Loucy (cell line): ENCODE measurements around the gene SLC9A3.

Experiments used
- H2AFZ ChIP-seq: fragments of 200-600 bp; sonication (generic); 2 replicates; pipeline ENCODE4 v1.6.0; 2016; ENCODE audit warnings: antibody characterized with exemption, mild to moderate bottlenecking, low read length, moderate library complexity
- H3F3A ChIP-seq: fragments of 200-600 bp; 2 replicates; pipeline ENCODE4 v1.6.0; 2016; ENCODE audit warnings: antibody characterized with exemption, low read depth, mild to moderate bottlenecking
- H3K27me3 ChIP-seq: fragments of 200-600 bp; sonication (generic); 2 replicates; pipeline ENCODE4 v1.6.1; 2014; ENCODE audit warnings: low read length, mild to moderate bottlenecking; ENCODE audit not compliant: insufficient read depth, poor library complexity, severe bottlenecking
- H3K36me3 ChIP-seq: fragments of 200-600 bp; sonication (generic); 2 replicates; pipeline ENCODE4 v1.6.1; 2016; ENCODE audit warnings: low read length; ENCODE audit not compliant: insufficient read depth
- H3K4me1 ChIP-seq: fragments of 200-600 bp; sonication (generic); 2 replicates; pipeline ENCODE4 v1.5.1; 2014; ENCODE audit warnings: low read length, mild to moderate bottlenecking; ENCODE audit not compliant: insufficient read depth, poor library complexity, severe bottlenecking
- H3K4me2 ChIP-seq: fragments of 200-600 bp; sonication (generic); 2 replicates; pipeline ENCODE4 v1.6.0; 2014; ENCODE audit warnings: antibody characterized with exemption, low read length, low read depth, mild to moderate bottlenecking; ENCODE audit not compliant: poor library complexity, severe bottlenecking
- H3K4me3 ChIP-seq: fragments of 200-600 bp; sonication (generic); 2 replicates; pipeline ENCODE4 v1.5.1; 2014; ENCODE audit warnings: low read length, mild to moderate bottlenecking, mixed read lengths; ENCODE audit not compliant: poor library complexity, severe bottlenecking
- H3K79me2 ChIP-seq: fragments of 200-600 bp; sonication (generic); 2 replicates; pipeline ENCODE4 v1.6.1; 2014; ENCODE audit warnings: low read length; ENCODE audit not compliant: insufficient read depth
- H3K9ac ChIP-seq: fragments of 200-600 bp; sonication (generic); 2 replicates; pipeline ENCODE4 v1.6.0; 2014; ENCODE audit warnings: mild to moderate bottlenecking, low read depth, low read length, moderate library complexity; ENCODE audit not compliant: poor library complexity, severe bottlenecking
- H3K9me2 ChIP-seq: fragments of 200-600 bp; sonication (generic); replicated peaks from 2 replicates; pipeline ENCODE4 v1.6.1; 2016; ENCODE audit warnings: low read depth, low read length, mixed read lengths
- H3K9me3 ChIP-seq: fragments of 200-600 bp; sonication (generic); 2 replicates; pipeline ENCODE4 v1.6.1; 2014; ENCODE audit warnings: mild to moderate bottlenecking, antibody characterized with exemption, low read length, low read depth; ENCODE audit not compliant: insufficient read depth
- H4K20me1 ChIP-seq: fragments of 200-600 bp; sonication (generic); 2 replicates; pipeline ENCODE4 v1.6.0; 2014; ENCODE audit warnings: antibody characterized with exemption, low read length, mild to moderate bottlenecking; ENCODE audit not compliant: insufficient read depth, poor library complexity, severe bottlenecking
- EZH2phosphoT487 ChIP-seq: fragments of 200-600 bp; IDR thresholded peaks from 2 replicates; pipeline ENCODE4 v1.6.1; 2018; ENCODE audit warnings: antibody characterized with exemption, mild to moderate bottlenecking, moderate library complexity, borderline replicate concordance
- TF ChIP-seq, protein P1 (sequence below): fragments of 200-600 bp; sonication (generic); conservative IDR thresholded peaks from 2 replicates; pipeline ENCODE4 v1.5.1; 2014; ENCODE audit warnings: mild to moderate bottlenecking, antibody characterized with exemption, low read length

Gene SLC9A3

DNA sequence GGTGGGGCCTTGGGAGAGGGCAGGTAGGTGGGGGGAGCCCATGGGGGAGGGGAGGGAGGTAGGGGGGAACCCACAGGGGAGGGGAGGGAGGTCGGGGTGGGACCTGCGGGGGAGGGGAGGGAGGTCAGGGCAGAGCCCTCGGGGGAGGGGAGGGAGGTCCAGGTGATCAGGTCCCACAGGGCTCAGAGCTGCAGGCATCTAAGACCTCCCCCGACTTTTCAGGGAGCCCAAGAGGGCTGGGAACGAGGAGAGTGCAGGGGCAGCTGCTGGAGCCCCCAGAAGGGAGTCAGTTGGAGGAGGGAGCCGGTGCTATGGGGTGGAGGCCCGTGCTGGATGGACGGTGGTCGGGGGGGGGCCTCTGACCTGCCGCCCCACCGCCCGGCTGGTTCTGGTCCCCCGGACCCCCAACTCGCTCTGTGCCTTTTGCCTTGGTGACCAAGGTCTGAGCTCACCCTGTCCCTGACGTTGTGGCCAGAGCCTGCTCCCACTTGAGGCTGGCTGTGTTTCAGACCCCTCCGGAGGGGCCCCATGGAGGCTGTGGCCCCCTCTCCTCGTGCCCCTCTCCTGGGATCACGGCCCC is 31.8 kb downstream of the SLC9A3 start:
- H3K79me2 ChIP-seq = no peaks in the 10 kb centered on the region
- H3F3A ChIP-seq = no peaks in the 10 kb centered on the region
- no peak overlapping the region for H2AFZ ChIP-seq
- H3K9me3 ChIP-seq = no peaks in the 10 kb centered on the region
- TF ChIP-seq, protein P1, sequence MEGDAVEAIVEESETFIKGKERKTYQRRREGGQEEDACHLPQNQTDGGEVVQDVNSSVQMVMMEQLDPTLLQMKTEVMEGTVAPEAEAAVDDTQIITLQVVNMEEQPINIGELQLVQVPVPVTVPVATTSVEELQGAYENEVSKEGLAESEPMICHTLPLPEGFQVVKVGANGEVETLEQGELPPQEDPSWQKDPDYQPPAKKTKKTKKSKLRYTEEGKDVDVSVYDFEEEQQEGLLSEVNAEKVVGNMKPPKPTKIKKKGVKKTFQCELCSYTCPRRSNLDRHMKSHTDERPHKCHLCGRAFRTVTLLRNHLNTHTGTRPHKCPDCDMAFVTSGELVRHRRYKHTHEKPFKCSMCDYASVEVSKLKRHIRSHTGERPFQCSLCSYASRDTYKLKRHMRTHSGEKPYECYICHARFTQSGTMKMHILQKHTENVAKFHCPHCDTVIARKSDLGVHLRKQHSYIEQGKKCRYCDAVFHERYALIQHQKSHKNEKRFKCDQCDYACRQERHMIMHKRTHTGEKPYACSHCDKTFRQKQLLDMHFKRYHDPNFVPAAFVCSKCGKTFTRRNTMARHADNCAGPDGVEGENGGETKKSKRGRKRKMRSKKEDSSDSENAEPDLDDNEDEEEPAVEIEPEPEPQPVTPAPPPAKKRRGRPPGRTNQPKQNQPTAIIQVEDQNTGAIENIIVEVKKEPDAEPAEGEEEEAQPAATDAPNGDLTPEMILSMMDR = no peak
- no peak for TF ChIP-seq EZH2phosphoT487
- H4K20me1 ChIP-seq = no peaks in the 10 kb centered on the region
- no peaks in the 10 kb centered on the region for H3K4me1 ChIP-seq
- H3K27me3 ChIP-seq = no peaks in the 10 kb centered on the region
- no peak overlapping the region for H3K4me2 ChIP-seq
- H3K9ac ChIP-seq = no peak overlapping the region
- H3K4me3 ChIP-seq = no peak overlapping the region
- H3K36me3 ChIP-seq = no peaks in the 10 kb centered on the region
- no peaks in the 10 kb centered on the region for H3K9me2 ChIP-seq

DNA sequence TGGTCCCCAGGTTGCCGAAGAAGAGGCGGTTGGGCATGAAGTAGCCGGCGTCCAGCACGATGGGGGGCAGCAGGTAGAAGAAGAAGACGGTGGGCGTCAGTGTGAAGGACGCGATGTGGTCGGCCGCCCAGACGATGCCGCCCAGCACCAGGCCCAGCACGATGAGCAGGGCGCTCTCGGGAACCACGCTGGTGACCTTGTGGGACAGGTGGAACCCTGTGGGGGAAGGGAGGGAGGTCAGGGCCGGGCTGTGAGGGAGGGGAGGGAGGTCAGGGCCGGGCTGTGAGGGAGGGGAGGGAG is 32.4 kb downstream of the SLC9A3 start:
- TF ChIP-seq, protein P1 = no peak
- TF ChIP-seq EZH2phosphoT487 = no peak
- H3K4me3 ChIP-seq = no peak overlapping the region
- no peaks in the 10 kb centered on the region for H3K27me3 ChIP-seq
- H3K4me2 ChIP-seq = no peak overlapping the region
- no peaks in the 10 kb centered on the region for H3K79me2 ChIP-seq
- no peak overlapping the region for H2AFZ ChIP-seq
- H4K20me1 ChIP-seq = no peaks in the 10 kb centered on the region
- H3K4me1 ChIP-seq = no peaks in the 10 kb centered on the region
- no peak overlapping the region for H3K9ac ChIP-seq
- no peaks in the 10 kb centered on the region for H3F3A ChIP-seq
- no peaks in the 10 kb centered on the region for H3K9me3 ChIP-seq
- H3K36me3 ChIP-seq = no peaks in the 10 kb centered on the region
- no peaks in the 10 kb centered on the region for H3K9me2 ChIP-seq

DNA sequence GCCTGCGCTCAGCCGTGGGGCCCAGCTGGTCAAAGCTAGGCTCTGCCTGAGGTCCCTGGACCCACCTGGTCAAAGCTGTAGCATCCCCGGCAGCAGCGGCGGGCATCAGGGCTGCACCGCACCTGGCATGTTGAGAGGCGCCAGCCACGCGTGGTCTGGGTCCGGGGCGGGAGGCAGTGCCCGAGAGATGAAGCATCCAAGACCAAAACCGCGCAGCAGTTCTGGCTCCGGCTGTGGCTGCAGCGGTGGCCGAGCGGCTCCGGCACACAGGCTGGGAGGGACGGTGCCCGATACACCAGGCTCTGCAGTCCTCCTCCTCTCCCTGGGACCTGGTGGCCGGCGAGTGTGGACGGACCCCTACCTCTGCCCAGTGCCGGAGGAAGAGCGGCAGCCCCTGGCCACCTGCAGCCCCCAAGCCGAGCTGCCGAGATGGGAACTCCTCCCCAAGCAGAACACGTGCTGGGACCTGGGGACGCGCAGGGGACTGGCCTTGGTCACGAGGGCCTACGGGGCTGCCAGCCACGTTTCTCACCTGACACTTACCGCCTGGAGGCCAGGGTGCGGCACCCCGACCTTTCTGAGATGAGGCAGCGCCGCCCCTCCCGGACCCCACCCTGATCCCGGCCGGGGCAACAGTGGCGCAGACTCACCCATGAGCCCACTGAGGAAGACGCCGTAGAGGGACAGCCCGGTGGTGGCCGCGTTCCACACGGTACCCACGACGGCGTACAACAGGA is 33.0 kb downstream of the SLC9A3 start:
- Histone ChIP-seq H2AFZ (no peak overlapping the region), H3K4me3 (no peak overlapping the region), H3F3A (no peaks in the 10 kb centered on the region), H3K4me2 (no peak overlapping the region), H3K27me3 (no peaks in the 10 kb centered on the region), H4K20me1 (no peaks in the 10 kb centered on the region), H3K9me3 (no peaks in the 10 kb centered on the region), H3K9ac (no peak overlapping the region), H3K4me1 (no peaks in the 10 kb centered on the region), H3K36me3 (no peaks in the 10 kb centered on the region), H3K9me2 (no peaks in the 10 kb centered on the region), H3K79me2 (no peaks in the 10 kb centered on the region)
- TF ChIP-seq, protein P1 = no peak
- TF ChIP-seq EZH2phosphoT487 = no peak
